ENCODE results near the gene SALL2.

Gene SALL2

DNA sequence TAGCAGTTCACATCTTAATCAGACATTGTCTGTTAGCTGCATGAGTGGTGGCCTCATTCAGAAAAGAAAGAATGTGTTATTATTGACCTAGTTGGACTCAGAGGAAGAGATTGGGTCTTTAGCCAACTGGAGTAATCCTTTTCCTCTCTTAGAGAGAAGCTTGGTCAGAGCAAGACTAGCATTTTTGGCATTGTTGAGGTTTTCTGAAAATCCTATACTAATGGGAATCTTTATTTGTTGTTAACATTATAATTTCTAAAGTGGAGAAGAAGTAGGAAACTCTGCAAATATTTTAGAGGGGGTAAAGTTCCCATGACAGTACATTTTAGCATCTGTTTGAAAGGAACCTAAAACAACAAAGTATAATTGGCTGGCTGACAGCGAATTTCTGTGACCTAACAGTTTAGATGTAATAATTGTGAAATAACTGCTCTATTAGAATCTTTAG, 39.5 kb downstream of the SALL2 start:
- H3K27ac ChIP-seq (replicated peaks), result no peak overlapping the region
- TF ChIP-seq SPI1 (IDR thresholded peaks at IDR 0.05; ENCODE audit: borderline replicate concordance, low read depth), result no peak
- TF ChIP-seq, protein P1, sequence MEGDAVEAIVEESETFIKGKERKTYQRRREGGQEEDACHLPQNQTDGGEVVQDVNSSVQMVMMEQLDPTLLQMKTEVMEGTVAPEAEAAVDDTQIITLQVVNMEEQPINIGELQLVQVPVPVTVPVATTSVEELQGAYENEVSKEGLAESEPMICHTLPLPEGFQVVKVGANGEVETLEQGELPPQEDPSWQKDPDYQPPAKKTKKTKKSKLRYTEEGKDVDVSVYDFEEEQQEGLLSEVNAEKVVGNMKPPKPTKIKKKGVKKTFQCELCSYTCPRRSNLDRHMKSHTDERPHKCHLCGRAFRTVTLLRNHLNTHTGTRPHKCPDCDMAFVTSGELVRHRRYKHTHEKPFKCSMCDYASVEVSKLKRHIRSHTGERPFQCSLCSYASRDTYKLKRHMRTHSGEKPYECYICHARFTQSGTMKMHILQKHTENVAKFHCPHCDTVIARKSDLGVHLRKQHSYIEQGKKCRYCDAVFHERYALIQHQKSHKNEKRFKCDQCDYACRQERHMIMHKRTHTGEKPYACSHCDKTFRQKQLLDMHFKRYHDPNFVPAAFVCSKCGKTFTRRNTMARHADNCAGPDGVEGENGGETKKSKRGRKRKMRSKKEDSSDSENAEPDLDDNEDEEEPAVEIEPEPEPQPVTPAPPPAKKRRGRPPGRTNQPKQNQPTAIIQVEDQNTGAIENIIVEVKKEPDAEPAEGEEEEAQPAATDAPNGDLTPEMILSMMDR (IDR thresholded peaks at IDR 0.05; ENCODE audit: insufficient read depth, low read length), result no peak
- TF ChIP-seq POLR2AphosphoS5 (IDR thresholded peaks at IDR 0.05; ENCODE audit: low read depth), result no peak
- no peak for TF ChIP-seq GABPA (IDR thresholded peaks at IDR 0.05; ENCODE audit: low read depth)
- TF ChIP-seq, protein P2, sequence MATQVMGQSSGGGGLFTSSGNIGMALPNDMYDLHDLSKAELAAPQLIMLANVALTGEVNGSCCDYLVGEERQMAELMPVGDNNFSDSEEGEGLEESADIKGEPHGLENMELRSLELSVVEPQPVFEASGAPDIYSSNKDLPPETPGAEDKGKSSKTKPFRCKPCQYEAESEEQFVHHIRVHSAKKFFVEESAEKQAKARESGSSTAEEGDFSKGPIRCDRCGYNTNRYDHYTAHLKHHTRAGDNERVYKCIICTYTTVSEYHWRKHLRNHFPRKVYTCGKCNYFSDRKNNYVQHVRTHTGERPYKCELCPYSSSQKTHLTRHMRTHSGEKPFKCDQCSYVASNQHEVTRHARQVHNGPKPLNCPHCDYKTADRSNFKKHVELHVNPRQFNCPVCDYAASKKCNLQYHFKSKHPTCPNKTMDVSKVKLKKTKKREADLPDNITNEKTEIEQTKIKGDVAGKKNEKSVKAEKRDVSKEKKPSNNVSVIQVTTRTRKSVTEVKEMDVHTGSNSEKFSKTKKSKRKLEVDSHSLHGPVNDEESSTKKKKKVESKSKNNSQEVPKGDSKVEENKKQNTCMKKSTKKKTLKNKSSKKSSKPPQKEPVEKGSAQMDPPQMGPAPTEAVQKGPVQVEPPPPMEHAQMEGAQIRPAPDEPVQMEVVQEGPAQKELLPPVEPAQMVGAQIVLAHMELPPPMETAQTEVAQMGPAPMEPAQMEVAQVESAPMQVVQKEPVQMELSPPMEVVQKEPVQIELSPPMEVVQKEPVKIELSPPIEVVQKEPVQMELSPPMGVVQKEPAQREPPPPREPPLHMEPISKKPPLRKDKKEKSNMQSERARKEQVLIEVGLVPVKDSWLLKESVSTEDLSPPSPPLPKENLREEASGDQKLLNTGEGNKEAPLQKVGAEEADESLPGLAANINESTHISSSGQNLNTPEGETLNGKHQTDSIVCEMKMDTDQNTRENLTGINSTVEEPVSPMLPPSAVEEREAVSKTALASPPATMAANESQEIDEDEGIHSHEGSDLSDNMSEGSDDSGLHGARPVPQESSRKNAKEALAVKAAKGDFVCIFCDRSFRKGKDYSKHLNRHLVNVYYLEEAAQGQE (IDR thresholded peaks at IDR 0.05; ENCODE audit: insufficient replicate concordance, low read depth), result no peak
- no peak for DNase-seq (ENCODE audit: low read depth in 1 of 2, low spot score in 1 of 2)
- H3K27me3 ChIP-seq (ENCODE audit: insufficient read depth, poor library complexity, severe bottlenecking), result no peaks in the 10 kb centered on the region
- no peak overlapping the region for H3K4me3 ChIP-seq (replicated peaks; ENCODE audit: insufficient read depth, low read length)

DNA sequence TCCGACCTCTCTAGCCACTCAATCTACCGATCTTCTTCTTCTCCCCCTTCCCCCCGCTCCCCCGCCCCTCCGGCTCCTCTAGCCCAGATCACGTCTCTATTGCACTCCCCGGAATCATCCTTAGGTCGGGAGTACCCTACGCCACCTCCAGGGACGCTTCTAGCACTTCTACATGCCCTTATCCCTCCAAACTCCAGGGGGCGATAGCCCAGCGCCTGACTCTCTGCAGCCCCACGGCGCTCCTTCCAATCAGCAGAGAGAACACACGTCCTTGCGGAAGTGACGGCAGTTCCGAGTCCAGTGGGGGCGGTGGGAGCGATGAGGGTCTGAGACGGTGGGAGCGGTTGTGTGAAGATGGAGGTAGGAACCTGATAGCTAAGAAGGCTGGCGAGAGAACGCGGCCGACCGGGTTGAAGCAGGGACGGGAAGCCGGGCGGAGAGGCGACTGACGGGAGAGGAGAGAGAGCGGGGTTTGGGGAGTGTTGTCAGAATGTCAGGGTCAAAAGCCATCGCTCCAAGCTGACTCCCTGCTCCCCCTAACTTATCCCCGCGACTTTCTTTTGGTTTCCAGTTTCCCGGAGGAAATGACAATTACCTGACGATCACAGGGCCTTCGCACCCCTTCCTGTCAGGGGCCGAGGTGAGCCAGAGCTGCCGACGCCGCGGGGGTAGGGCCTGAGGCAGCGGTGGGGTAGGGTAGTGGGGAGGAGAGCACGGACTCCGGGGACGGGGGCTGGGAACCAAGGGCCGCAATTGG, 49.0 kb downstream of the SALL2 start, which contains the start of the genes RAB2B and TOX4:
TSS of gene RAB2B (minus strand) at position 35 of the 757 bp plus-strand sequence. CDS start 87 bp downstream, outside the sequence.
TSS of gene TOX4 (plus strand) at position 271 of the 757 bp plus-strand sequence. CDS start at position 355, 84 bp downstream.
- peak; percentile 95 to 98 for DNase-seq (ENCODE audit: low read depth in 1 of 2, low spot score in 1 of 2)
- TF ChIP-seq POLR2AphosphoS5 (IDR thresholded peaks at IDR 0.05; ENCODE audit: low read depth) (peak; percentile 67; the same call in 1 of the 2 replicates), GABPA (IDR thresholded peaks at IDR 0.05; ENCODE audit: low read depth) (peak; percentile 77), SPI1 (IDR thresholded peaks at IDR 0.05; ENCODE audit: borderline replicate concordance, low read depth) (peak; percentile 73; the same call in 1 of the 2 replicates)
- TF ChIP-seq, protein P1 (IDR thresholded peaks at IDR 0.05; ENCODE audit: insufficient read depth, low read length), result peak; percentile 91
- TF ChIP-seq, protein P2 (IDR thresholded peaks at IDR 0.05; ENCODE audit: insufficient replicate concordance, low read depth), result no peak
- peak within 1 kb of the TSS; percentile 78 for H3K27ac ChIP-seq (replicated peaks)
- H3K27me3 ChIP-seq (ENCODE audit: insufficient read depth, poor library complexity, severe bottlenecking), result no peaks in the 10 kb centered on the region
- peak within 1 kb of the TSS; percentile 96 for H3K4me3 ChIP-seq (replicated peaks; ENCODE audit: insufficient read depth, low read length)

DNA sequence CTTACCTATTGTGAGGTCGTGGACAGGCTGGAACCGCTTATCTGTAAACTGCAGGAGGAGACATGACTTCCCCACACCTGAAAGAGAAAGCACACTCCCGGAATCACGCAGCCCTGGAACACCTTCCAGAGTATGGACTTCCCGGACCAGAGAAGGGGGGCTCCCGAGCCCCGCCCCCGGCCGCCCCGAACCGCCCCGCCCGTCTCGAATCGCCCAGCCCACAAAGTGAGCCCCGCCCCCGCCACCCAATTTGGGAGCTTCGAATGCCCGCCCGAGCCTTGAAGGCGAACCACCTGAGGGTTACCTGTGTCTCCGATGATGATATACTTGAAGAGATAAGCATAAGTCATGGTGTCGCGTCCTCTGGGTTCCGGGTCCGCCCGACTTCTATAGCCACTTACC, 49.6 kb downstream of the SALL2 start:
- Histone ChIP-seq H3K27me3 (ENCODE audit: insufficient read depth, poor library complexity, severe bottlenecking) (no peaks in the 10 kb centered on the region), H3K4me3 (replicated peaks; ENCODE audit: insufficient read depth, low read length) (peak overlapping the region; percentile 96), H3K27ac (replicated peaks) (peak overlapping the region; percentile 61)
- DNase-seq (ENCODE audit: low read depth in 1 of 2, low spot score in 1 of 2), result no peak
- TF ChIP-seq SPI1 (IDR thresholded peaks at IDR 0.05; ENCODE audit: borderline replicate concordance, low read depth) (no peak), POLR2AphosphoS5 (IDR thresholded peaks at IDR 0.05; ENCODE audit: low read depth) (no peak)
- TF ChIP-seq, protein P2 (IDR thresholded peaks at IDR 0.05; ENCODE audit: insufficient replicate concordance, low read depth), result no peak

Measured in HL-60 (cell line).